HFFc6 (cell line): Measurements from ENCODE around the gene BICRA. TPM values are rescaled to one million over a fixed set of nuclear protein-coding genes. Genes with fewer than 3 reads are reported as not detected.
"Not testable (repeated sequence)": the region's sequence is repeated elsewhere in the genome, so short reads cannot be mapped to it uniquely, and the experiment has no call there.

Source experiments
- DNase-seq: peaks from one replicate; pipeline ENCODE4 v3.0.0-alpha.2; 2018
- H3K27ac Mint-ChIP-seq: 2 replicates; pipeline ENCODE4 v1.8.0; 2020; ENCODE audit warnings: mild to moderate bottlenecking, mixed read lengths
- H3K27me3 Mint-ChIP-seq: 2 replicates; pipeline ENCODE4 v1.8.0; 2021; ENCODE audit warnings: mild to moderate bottlenecking, moderate library complexity, mixed read lengths; ENCODE audit not compliant: insufficient read depth
- H3K36me3 Mint-ChIP-seq: 2 replicates; pipeline ENCODE4 v1.8.0; 2021; ENCODE audit warnings: low read depth, mixed read lengths
- H3K4me1 Mint-ChIP-seq: 2 replicates; pipeline ENCODE4 v1.8.0; 2020; ENCODE audit warnings: low read depth, mixed read lengths
- H3K4me3 Mint-ChIP-seq: 2 replicates; pipeline ENCODE4 v1.8.0; 2020; ENCODE audit warnings: mild to moderate bottlenecking, moderate library complexity, mixed read lengths
- H3K9me3 Mint-ChIP-seq: 2 replicates; pipeline ENCODE4 v1.8.0; 2020; ENCODE audit warnings: mild to moderate bottlenecking, mixed read lengths
- total RNA-seq, 6 experiments: library from RNA; stranded (reverse); fragmentation: NEBNext Ultra II Directional; extraction: Animal tissue kit (Norgen Biotek cat#: 25700); gene quantifications; 2 replicates in 1 of 6; 3 replicates in 5 of 6; pipeline ENCODE4 v1.2.3, GENCODE V29; 2021
- TF ChIP-seq, protein P1 (sequence below): fragments of 200-600 bp; sonication (generic); IDR thresholded peaks from 2 replicates; pipeline ENCODE4 v1.5.0; 2021; ENCODE audit warnings: antibody characterized with exemption, mild to moderate bottlenecking

The BICRA gene
- total RNA-seq, 6 experiments from 2014 or later = 11.8 to 16.7 (median 15.5) TPM

GRCh38 chr19:47572635-47573034 lies 36.3 kb upstream of the BICRA start:
- Mint-ChIP-seq H3K4me3 (no peak overlapping the region), H3K27me3 (peaks cover 7% of the 10 kb centered on the region), H3K27ac (no peak overlapping the region), H3K4me1 (no peaks in the 10 kb centered on the region), H3K36me3 (no peaks in the 10 kb centered on the region), H3K9me3 (no peaks in the 10 kb centered on the region)
- TF ChIP-seq, protein P1, sequence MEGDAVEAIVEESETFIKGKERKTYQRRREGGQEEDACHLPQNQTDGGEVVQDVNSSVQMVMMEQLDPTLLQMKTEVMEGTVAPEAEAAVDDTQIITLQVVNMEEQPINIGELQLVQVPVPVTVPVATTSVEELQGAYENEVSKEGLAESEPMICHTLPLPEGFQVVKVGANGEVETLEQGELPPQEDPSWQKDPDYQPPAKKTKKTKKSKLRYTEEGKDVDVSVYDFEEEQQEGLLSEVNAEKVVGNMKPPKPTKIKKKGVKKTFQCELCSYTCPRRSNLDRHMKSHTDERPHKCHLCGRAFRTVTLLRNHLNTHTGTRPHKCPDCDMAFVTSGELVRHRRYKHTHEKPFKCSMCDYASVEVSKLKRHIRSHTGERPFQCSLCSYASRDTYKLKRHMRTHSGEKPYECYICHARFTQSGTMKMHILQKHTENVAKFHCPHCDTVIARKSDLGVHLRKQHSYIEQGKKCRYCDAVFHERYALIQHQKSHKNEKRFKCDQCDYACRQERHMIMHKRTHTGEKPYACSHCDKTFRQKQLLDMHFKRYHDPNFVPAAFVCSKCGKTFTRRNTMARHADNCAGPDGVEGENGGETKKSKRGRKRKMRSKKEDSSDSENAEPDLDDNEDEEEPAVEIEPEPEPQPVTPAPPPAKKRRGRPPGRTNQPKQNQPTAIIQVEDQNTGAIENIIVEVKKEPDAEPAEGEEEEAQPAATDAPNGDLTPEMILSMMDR = no peak
- no peak for DNase-seq

DNA sequence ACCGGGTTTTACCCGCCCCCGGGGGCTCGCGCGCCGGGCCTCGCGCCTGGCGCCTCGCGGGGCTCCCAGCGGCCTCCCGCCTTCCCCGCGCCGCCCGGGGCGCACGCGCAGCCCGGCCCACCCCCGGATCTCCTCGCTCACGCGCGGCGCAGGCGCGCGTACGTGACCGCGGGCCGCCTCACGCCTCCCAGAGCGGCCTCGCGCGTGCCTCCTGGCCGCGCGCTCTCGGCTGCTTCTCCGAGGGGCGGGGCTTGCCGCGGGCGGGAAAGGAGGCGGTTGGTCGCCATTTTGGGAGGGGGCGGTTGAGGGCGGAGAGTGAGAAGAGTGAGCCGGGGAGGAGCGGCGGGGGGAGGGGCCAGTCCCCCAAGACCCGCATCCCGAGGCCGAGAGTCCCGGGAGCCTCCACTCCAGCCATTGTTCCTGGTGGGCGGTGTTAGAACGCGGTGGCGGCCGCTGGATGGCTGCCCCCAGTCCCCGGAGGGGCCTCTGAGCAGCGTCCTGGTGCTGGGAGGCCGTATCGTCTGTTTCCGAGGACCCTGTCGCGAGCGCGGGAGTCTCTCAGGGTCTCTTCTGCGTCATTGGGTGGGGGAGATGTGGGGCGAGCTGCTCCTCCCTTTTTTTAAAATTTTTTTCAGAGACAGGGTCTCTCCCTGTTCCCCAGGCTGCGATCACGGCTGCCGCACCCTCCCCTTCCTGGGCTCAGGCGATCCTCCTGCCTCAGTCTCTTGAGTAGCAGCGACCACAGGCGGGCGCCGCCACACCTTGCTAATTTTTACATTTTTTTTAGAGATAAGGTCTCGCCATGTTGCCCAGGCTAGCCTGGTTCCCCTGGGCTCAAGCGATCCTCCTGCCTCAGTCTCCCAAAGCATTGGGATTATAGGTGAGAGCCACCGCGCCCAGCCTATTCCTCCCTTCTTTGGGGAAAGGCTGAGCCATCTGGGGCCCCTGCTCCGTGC lies 35.6 kb upstream of the BICRA start, which contains the start of gene ZNF541:
ZNF541 (minus strand) TSS at position 78 of the 956 bp plus-strand sequence. CDS start 17,292 bp downstream, outside the sequence.
- Mint-ChIP-seq H3K27ac (no peak within 1 kb of the TSS), H3K4me1 (no peaks in the 10 kb centered on the region), H3K27me3 (peaks cover 7% of the 10 kb centered on the region), H3K9me3 (no peaks in the 10 kb centered on the region), H3K4me3 (no peak within 1 kb of the TSS), H3K36me3 (no peaks in the 10 kb centered on the region)
- TF ChIP-seq, protein P1 = no peak
- no peak for DNase-seq

DNA sequence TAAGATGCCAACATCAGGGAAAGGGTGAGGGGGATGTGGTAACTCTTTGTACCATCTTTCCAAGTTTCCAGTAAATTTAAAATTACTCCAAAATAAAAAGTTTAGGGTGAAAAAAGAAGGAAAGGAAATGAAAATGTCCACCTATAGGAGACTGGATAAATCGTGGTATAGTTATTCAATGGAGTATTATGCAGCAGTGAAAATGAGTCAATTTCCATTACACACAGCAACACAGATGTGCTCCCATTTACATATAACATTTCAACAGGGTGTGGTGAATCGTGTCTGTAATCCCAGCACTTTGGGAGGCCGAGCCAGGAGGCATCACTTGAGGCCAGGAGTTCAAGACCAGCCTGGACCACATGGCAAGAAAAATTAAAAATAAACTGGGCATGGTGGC lies 28.5 kb upstream of the BICRA start:
- Mint-ChIP-seq H3K4me3 (no peak overlapping the region), H3K27ac (no peak overlapping the region), H3K9me3 (peaks cover 2% of the 10 kb centered on the region), H3K4me1 (peaks cover 23% of the 10 kb centered on the region), H3K36me3 (no peaks in the 10 kb centered on the region), H3K27me3 (peaks cover 2% of the 10 kb centered on the region; the same call in 1 of the 2 replicates)
- no peak for DNase-seq
- TF ChIP-seq, protein P1 = no peak

DNA sequence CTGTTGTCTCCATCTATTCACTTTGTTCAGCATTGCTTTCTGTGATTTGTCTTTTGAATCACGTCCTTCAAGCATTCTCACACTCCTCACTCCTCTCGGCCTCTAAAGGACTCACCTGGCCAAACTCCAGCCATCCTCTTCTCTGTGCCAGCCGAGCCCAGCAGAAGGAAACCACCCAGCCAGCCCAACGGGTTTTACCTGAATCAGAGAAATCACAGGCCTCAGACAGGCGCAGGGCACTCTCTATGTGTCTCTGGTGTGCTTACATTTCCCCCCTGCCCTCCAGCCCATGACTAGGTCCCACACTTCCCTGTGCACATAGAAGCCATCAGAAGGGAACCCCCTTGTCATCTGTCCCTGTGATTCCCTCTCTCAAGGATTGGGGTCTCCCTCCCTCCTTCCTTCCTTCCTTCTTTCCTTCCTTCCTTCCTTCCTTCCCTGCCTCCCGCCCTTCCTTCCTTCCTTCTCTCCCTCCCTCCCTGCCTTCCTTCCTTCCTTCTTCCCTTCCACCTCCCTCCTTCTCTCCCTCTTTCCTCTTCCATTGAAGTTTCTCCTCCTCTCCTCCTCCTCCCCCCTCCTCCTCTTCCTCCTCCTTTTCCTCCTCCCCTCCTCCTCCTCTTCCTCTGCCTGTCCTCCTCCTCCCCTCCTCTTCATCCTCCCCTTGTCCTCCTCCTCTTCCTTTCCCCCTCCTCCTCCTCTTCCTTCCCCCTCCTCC lies 27.2 kb upstream of the BICRA start:
- H3K4me1 Mint-ChIP-seq = peaks cover 29% of the 10 kb centered on the region
- H3K36me3 Mint-ChIP-seq = peaks cover 9% of the 10 kb centered on the region
- H3K9me3 Mint-ChIP-seq = peaks cover 12% of the 10 kb centered on the region
- peak overlapping the region; percentile 82 for H3K27ac Mint-ChIP-seq
- peak overlapping the region; percentile 82 for H3K4me3 Mint-ChIP-seq
- no peak for DNase-seq
- peaks cover 2% of the 10 kb centered on the region; the same call in 1 of the 2 replicates for H3K27me3 Mint-ChIP-seq
- TF ChIP-seq, protein P1 = no peak

DNA sequence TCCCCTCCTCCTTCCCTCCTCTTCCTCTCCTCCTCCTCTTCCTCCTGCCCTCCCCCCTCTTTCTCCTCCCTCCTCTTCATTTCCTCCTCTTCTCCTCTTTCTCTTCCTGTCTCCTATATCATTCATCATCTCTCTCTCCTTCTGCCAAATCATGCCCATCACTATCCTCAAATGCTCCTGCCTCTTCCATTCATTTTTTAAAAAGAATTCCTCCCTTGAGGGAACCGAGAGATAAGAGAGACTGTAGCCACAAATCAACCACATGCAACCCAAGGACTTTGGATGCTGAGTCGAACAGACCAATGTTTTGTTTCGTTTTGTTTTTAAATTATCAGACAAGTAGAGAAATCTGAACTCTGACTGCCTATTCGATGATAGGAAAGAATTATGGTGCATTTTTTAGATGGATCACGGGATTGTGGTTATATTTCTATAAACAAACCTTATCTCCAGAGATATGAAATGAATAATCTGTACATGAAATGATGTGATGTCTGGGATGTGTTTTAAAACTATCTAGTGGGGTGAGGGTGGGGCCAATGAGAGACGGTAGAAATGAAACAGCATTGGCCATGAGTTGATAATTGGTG lies 26.5 kb upstream of the BICRA start:
- Mint-ChIP-seq H3K4me1 (peaks cover 29% of the 10 kb centered on the region), H3K27me3 (peaks cover 2% of the 10 kb centered on the region; the same call in 1 of the 2 replicates), H3K9me3 (peaks cover 16% of the 10 kb centered on the region), H3K4me3 (peak overlapping the region; percentile 82), H3K36me3 (peaks cover 9% of the 10 kb centered on the region), H3K27ac (peak overlapping the region; percentile 82)
- TF ChIP-seq, protein P1 = no peak
- peak; percentile 56 for DNase-seq

- H3K27ac Mint-ChIP-seq = peak overlapping the region; percentile 82
- not testable (repeated sequence) for DNase-seq, H3K27me3 Mint-ChIP-seq, H3K36me3 Mint-ChIP-seq
- H3K4me3 Mint-ChIP-seq = peak overlapping the region; percentile 82
- H3K9me3 Mint-ChIP-seq = peaks cover 22% of the 10 kb centered on the region
- H3K4me1 Mint-ChIP-seq = peaks cover 29% of the 10 kb centered on the region
These were observed 25.8 kb upstream of the BICRA start for GRCh38 chr19:47583161-47583560.
